H9 (cell line): ENCODE measurements around the gene TMEM108. TPM values are rescaled to one million over a fixed set of nuclear protein-coding genes. Genes with fewer than 3 reads are reported as not detected.

Source experiments
- DNase-seq: peaks from one replicate; pipeline ENCODE4 v3.0.0-alpha.2; 2017
- H2AFZ ChIP-seq: one replicate; pipeline ENCODE4 v1.6.1; 2013; ENCODE audit warnings: mild to moderate bottlenecking, low read length, control low read depth, moderate library complexity
- H2AK5ac ChIP-seq: 2 replicates; pipeline ENCODE4 v1.6.1; 2013; ENCODE audit warnings: low read length, control low read depth, mixed read lengths; ENCODE audit not compliant: insufficient read length
- H2BK120ac ChIP-seq: one replicate; pipeline ENCODE4 v1.6.1; 2013; ENCODE audit warnings: low read depth, mild to moderate bottlenecking, low read length, control low read depth, inconsistent platforms; ENCODE audit not compliant: poor library complexity, severe bottlenecking
- H2BK12ac ChIP-seq: 2 replicates; pipeline ENCODE4 v1.6.1; 2013; ENCODE audit warnings: low read length, control low read depth, mixed read lengths, low read depth; ENCODE audit not compliant: insufficient read length
- H2BK15ac ChIP-seq: 2 replicates; pipeline ENCODE4 v1.6.1; 2013; ENCODE audit warnings: low read depth, low read length, control low read depth
- H2BK20ac ChIP-seq: one replicate; pipeline ENCODE4 v1.6.1; 2013; ENCODE audit warnings: low read depth, mild to moderate bottlenecking, low read length, control low read depth, inconsistent platforms; ENCODE audit not compliant: poor library complexity, severe bottlenecking
- H2BK5ac ChIP-seq: 2 replicates; pipeline ENCODE4 v1.6.1; 2013; ENCODE audit warnings: low read length, control low read depth, mixed read lengths; ENCODE audit not compliant: insufficient read length
- H3K14ac ChIP-seq: 2 replicates; pipeline ENCODE4 v1.6.1; 2013; ENCODE audit warnings: low read length, control low read depth; ENCODE audit not compliant: insufficient read depth
- H3K18ac ChIP-seq: 2 replicates; pipeline ENCODE4 v1.6.1; 2013; ENCODE audit warnings: low read depth, mild to moderate bottlenecking, mixed read lengths, low read length, control low read depth; ENCODE audit not compliant: insufficient read length
- H3K23ac ChIP-seq: 2 replicates; pipeline ENCODE4 v1.6.1; 2013; ENCODE audit warnings: low read length, control low read depth, mixed read lengths, low read depth; ENCODE audit not compliant: insufficient read length
- H3K23me2 ChIP-seq: 2 replicates; pipeline ENCODE4 v1.6.1; 2013; ENCODE audit warnings: low read depth, mild to moderate bottlenecking, mixed read lengths, low read length, control low read depth; ENCODE audit not compliant: insufficient read length, poor library complexity, severe bottlenecking
- H3K27ac ChIP-seq: 2 replicates; pipeline ENCODE4 v1.5.1; 2013; ENCODE audit warnings: low read length, control low read depth, mixed read lengths, low read depth; ENCODE audit not compliant: insufficient read length
- H3K27me3 ChIP-seq: 2 replicates; pipeline ENCODE4 v1.6.1; 2013; ENCODE audit warnings: low read length, control low read depth, inconsistent platforms; ENCODE audit not compliant: insufficient read depth
- H3K4ac ChIP-seq: 2 replicates; pipeline ENCODE4 v1.6.1; 2013; ENCODE audit warnings: low read depth, mild to moderate bottlenecking, control low read depth, inconsistent platforms, low read length, moderate library complexity
- H3K4me1 ChIP-seq: 2 replicates; pipeline ENCODE4 v1.6.1; 2013; ENCODE audit warnings: low read length, control low read depth, inconsistent platforms; ENCODE audit not compliant: insufficient read depth
- H3K4me2 ChIP-seq: 2 replicates; pipeline ENCODE4 v1.6.1; 2013; ENCODE audit warnings: low read length, control low read depth, mixed read lengths; ENCODE audit not compliant: insufficient read length, insufficient read depth
- H3K56ac ChIP-seq: 2 replicates; pipeline ENCODE4 v1.6.1; 2013; ENCODE audit warnings: low read depth, mild to moderate bottlenecking, mixed read lengths, low read length, control low read depth; ENCODE audit not compliant: insufficient read length
- H3K79me1 ChIP-seq: 2 replicates; pipeline ENCODE4 v1.6.1; 2013; ENCODE audit warnings: low read depth, mild to moderate bottlenecking, moderate library complexity, low read length, control low read depth, inconsistent platforms; ENCODE audit not compliant: insufficient read depth, poor library complexity, severe bottlenecking
- H3K79me2 ChIP-seq: 2 replicates; pipeline ENCODE4 v1.6.1; 2013; ENCODE audit warnings: low read length, control low read depth, inconsistent platforms; ENCODE audit not compliant: insufficient read depth
- H3K9ac ChIP-seq: 2 replicates; pipeline ENCODE4 v1.6.1; 2013; ENCODE audit warnings: low read length, control low read depth, mixed read lengths; ENCODE audit not compliant: insufficient read length; ENCODE audit errors: extremely low read depth
- H3K9me3 ChIP-seq: one replicate; pipeline ENCODE4 v1.6.1; 2013; ENCODE audit warnings: low read depth, low read length, inconsistent platforms; ENCODE audit not compliant: control insufficient read depth
- H3T11ph ChIP-seq: one replicate; pipeline ENCODE4 v1.6.1; 2013; ENCODE audit warnings: mild to moderate bottlenecking, low read length, control low read depth, inconsistent platforms
- H4K20me1 ChIP-seq: one replicate; pipeline ENCODE4 v1.6.1; 2013; ENCODE audit not compliant: control insufficient read depth, insufficient read length, insufficient read depth
- H4K5ac ChIP-seq: 2 replicates; pipeline ENCODE4 v1.6.1; 2013; ENCODE audit warnings: low read depth, mild to moderate bottlenecking, mixed read lengths, low read length, control low read depth; ENCODE audit not compliant: insufficient read length
- H4K8ac ChIP-seq: replicated peaks from 2 replicates; pipeline ENCODE4 v1.6.1; 2013; ENCODE audit warnings: low read length, control low read depth, mixed read lengths, low read depth; ENCODE audit not compliant: insufficient read length
- H4K91ac ChIP-seq: 2 replicates; pipeline ENCODE4 v1.6.1; 2013; ENCODE audit warnings: low read depth, mild to moderate bottlenecking, moderate library complexity, mixed read lengths, low read length, control low read depth; ENCODE audit not compliant: insufficient read length
- H3K27ac Mint-ChIP-seq, 3 experiments: 2 replicates in 2 of 3; 3 replicates in 1 of 3; pipeline ENCODE4 v1.8.0; 2020 to 2021; ENCODE audit warnings: mixed read lengths in 3 of 3, mild to moderate bottlenecking in 1 of 3, moderate library complexity in 1 of 3
- H3K27me3 Mint-ChIP-seq: 2 replicates; pipeline ENCODE4 v1.8.0; 2021; ENCODE audit warnings: low read depth, mild to moderate bottlenecking, moderate library complexity, mixed read lengths
- H3K36me3 Mint-ChIP-seq, 3 experiments: 2 replicates in 2 of 3; 3 replicates in 1 of 3; pipeline ENCODE4 v1.8.0; 2020 to 2021; ENCODE audit warnings: low read depth in 3 of 3, mixed read lengths in 3 of 3; ENCODE audit not compliant: insufficient read depth in 1 of 3
- H3K4me1 Mint-ChIP-seq, 2 experiments: 2 replicates each; pipeline ENCODE4 v1.8.0; 2020; ENCODE audit warnings: mixed read lengths in 2 of 2
- H3K4me3 Mint-ChIP-seq, 2 experiments: 2 replicates in 1 of 2; 3 replicates in 1 of 2; pipeline ENCODE4 v1.8.0; 2020 to 2021; ENCODE audit warnings: mild to moderate bottlenecking in 2 of 2, mixed read lengths in 2 of 2, moderate library complexity in 1 of 2
- H3K9me3 Mint-ChIP-seq, 2 experiments: 2 replicates in 1 of 2; 3 replicates in 1 of 2; pipeline ENCODE4 v1.8.0; 2020; ENCODE audit warnings: mild to moderate bottlenecking in 2 of 2, mixed read lengths in 2 of 2, moderate library complexity in 1 of 2
- WGBS: extraction: QIAGEN DNeasy Blood & Tissue Kit; methylation state at CpG from one replicate; pipeline ENCODE4 v1.1.7; 2013; ENCODE audit warnings: missing lambda C conversion rate, low lambda C conversion rate, mixed read lengths; ENCODE audit not compliant: insufficient read length; ENCODE audit errors: extremely low coverage; 5-methylcytosine and 5-hydroxymethylcytosine counted together
- total RNA-seq: library from RNA; stranded (reverse); gene quantifications from 2 replicates; pipeline ENCODE4 v1.2.1, GENCODE V29; 2021
- TF ChIP-seq, protein P1 (sequence below): fragments of 200-600 bp; sonication (generic); conservative IDR thresholded peaks from 3 replicates; pipeline ENCODE4 v1.8.0; 2021; ENCODE audit warnings: antibody characterized with exemption, mild to moderate bottlenecking

Gene TMEM108
- total RNA-seq, 1 experiment from 2014 or later, result 5.0 TPM

- peaks cover 2 to 8% of the 10 kb centered on the region in 2 experiments; a peak in 3 of 4 replicates for H3K4me1 Mint-ChIP-seq
- H2BK5ac ChIP-seq, result no peak overlapping the region
- H3K27me3 Mint-ChIP-seq, result no peaks in the 10 kb centered on the region
- no peak overlapping the region for H4K8ac ChIP-seq
- H3K4ac ChIP-seq, result no peak overlapping the region
- no peaks in the 10 kb centered on the region; the same call in 1 of the 2 replicates for H3K4me1 ChIP-seq
- H3K23me2 ChIP-seq, result no peaks in the 10 kb centered on the region
- no peaks in the 10 kb centered on the region for H4K20me1 ChIP-seq
- H3K9me3 ChIP-seq, result no peaks in the 10 kb centered on the region
- no peak overlapping the region for H3K9ac ChIP-seq
- no peak overlapping the region for H3K27ac ChIP-seq
- H3K27ac Mint-ChIP-seq, result no peak overlapping the region
- no peak overlapping the region for H4K91ac ChIP-seq
- no CpG with 5 or more reads among the region's 2 CpGs for WGBS
- H2BK15ac ChIP-seq, result no peak overlapping the region
- no peak overlapping the region for H3T11ph ChIP-seq
- H3K56ac ChIP-seq, result no peak overlapping the region
- H3K4me3 Mint-ChIP-seq, result no peak overlapping the region
- H3K79me2 ChIP-seq, result no peaks in the 10 kb centered on the region
- no peak overlapping the region for H2BK12ac ChIP-seq
- H2AK5ac ChIP-seq, result no peak overlapping the region
- no peak overlapping the region for H4K5ac ChIP-seq
- no peak overlapping the region for H3K18ac ChIP-seq
- H3K27me3 ChIP-seq, result no peaks in the 10 kb centered on the region
- H3K14ac ChIP-seq, result no peak overlapping the region
- H3K36me3 Mint-ChIP-seq, result peaks cover 0 to 6% (median 4%) of the 10 kb centered on the region in 3 experiments; a peak in 3 of 7 replicates
- no peaks in the 10 kb centered on the region for H3K79me1 ChIP-seq
- no peak for DNase-seq
- no peak overlapping the region for H2BK20ac ChIP-seq
- H3K9me3 Mint-ChIP-seq, result peaks cover 0 to 3% of the 10 kb centered on the region in 2 experiments; a peak in 2 of 5 replicates
- H2BK120ac ChIP-seq, result no peak overlapping the region
- TF ChIP-seq, protein P1, sequence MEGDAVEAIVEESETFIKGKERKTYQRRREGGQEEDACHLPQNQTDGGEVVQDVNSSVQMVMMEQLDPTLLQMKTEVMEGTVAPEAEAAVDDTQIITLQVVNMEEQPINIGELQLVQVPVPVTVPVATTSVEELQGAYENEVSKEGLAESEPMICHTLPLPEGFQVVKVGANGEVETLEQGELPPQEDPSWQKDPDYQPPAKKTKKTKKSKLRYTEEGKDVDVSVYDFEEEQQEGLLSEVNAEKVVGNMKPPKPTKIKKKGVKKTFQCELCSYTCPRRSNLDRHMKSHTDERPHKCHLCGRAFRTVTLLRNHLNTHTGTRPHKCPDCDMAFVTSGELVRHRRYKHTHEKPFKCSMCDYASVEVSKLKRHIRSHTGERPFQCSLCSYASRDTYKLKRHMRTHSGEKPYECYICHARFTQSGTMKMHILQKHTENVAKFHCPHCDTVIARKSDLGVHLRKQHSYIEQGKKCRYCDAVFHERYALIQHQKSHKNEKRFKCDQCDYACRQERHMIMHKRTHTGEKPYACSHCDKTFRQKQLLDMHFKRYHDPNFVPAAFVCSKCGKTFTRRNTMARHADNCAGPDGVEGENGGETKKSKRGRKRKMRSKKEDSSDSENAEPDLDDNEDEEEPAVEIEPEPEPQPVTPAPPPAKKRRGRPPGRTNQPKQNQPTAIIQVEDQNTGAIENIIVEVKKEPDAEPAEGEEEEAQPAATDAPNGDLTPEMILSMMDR, result no peak
- H3K23ac ChIP-seq, result no peak overlapping the region
- H2AFZ ChIP-seq, result no peak overlapping the region
- no peak overlapping the region for H3K4me2 ChIP-seq
Observed at GRCh38 chr3:133152056-133152455, 113.9 kb downstream of the TMEM108 start.
